Limb (tissue), 2 donors: ENCODE data around the gene RYR1.
"Not testable (repeated sequence)": the region's sequence is repeated elsewhere in the genome, so short reads cannot be mapped to it uniquely, and the experiment has no call there.

Experiments used
- DNase-seq, 2 donors: peaks; one replicate each; pipeline ENCODE4 v3.0.0-alpha.2; 2016; ENCODE audit errors: extremely low spot score in 2 of 2

Gene RYR1

DNA sequence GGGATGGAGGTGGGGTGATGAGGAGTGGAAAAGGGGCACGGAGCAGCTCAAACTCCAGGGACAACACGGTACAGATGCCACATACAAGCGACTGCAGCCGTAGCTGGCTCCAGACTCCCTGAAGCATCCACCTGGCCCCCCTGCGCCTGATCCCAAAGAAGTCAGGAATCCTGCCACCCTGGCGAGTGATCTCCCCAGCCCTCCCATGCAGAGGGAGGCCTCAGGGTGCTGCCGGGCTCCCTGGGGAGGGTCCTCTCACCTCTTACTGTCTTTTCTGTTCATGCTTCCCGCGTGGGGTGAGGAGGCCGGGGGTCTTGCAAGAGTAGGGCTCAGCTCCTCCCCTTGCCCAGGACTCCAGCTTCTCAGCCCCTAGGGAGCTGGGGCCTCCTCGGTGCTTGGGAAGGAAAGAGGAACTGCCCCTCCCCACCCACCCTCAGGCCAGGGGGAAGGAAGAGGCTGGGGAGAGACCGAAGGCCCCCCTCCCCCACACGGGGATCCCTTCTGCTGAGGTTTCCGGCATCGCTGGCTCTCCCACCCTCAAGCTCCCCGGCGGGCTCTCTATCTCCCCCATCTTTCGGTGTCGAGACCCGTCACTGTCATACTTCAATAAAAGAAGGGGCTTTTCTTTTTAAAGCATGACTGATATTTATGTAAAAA, 7.6 kb upstream of the RYR1 start, which contains the start of gene RASGRP4:
RASGRP4 (minus strand) TSS at position 410 of the 657 bp plus-strand sequence; CDS start at position 282, 128 bp downstream.
- no peak for DNase-seq

DNA sequence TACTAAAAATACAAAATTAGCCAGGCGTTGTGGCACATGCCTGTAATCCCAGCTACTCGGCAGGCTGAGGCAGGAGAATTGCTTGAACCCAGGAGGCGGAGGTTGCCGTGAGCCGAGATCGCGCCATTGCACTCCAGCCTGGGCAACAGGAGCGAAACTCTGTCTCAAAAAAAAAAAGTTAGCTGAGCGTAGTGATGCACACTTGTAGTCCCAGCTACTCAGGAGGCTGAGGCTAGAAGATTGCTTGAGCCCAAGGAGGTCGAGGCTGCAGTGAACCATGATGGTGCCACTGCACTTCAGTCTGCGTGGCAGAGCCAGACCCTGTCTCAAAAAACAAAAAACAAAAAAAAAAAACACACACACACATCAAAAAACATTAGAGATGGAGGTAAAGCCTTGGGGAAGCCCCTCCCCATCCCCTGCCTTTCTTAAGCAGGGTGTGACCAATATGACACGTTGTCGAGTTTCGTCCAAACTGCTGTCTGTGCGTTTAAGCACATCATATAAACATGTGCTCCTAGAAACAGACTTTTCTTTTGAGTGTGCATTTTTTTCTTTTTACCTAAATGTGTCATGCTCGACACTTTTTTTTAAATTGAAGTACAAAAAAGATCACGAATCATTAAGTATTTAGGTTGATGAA, 6.3 kb upstream of the RYR1 start:
- not testable (repeated sequence) for DNase-seq

DNA sequence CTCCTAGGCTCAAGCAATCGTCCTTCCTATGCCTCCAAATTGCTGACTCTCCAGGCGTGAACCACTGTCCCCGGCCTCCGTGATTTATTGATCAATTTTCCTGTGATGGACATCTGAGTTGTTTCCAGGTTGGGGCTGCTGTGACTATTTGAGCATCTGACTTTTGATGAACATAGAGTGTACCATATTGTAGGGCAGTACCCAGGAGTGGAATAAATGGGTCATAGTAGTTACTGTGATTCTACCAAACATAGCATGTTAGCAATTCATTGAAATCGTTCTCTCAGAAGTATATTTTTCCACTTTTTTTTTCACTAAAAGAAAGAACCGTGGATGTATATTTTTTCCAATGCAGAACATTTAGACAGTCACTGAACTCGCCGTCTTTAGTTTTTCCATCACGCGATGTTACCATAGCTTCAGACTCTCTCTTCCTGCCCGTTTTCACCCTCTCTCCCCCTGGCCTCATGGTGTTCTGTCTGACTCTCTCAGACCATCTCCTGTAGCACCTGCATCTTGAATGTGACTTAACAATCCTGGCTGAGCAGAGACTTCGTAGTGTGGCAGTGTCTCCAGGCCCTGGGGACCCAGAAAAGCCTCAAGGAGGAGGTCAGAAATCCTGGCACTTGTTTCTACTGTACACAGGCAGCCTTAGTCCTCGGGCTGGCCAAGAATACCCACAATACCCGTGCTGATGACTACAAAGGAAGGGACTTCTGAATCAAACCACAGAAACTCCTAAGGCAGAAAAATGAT, 4.3 kb upstream of the RYR1 start:
- DNase-seq, result no peak

DNA sequence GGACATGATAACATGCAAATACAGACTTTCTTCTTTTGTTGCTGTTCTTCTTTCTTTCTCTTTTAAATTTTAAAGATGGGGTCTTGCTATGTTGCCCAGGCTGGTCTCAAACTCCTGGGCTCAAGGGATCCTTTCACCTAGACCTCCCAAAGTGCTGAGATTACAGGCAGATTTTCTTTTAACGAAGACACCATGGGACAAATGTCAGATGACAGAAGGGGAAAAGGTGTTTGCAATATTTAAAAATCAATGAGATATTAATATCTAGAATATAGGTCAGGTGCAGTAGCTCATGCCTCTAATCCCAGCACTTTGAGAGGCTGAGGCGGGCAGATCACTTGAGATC, 3.7 kb upstream of the RYR1 start:
- no peak for DNase-seq

DNA sequence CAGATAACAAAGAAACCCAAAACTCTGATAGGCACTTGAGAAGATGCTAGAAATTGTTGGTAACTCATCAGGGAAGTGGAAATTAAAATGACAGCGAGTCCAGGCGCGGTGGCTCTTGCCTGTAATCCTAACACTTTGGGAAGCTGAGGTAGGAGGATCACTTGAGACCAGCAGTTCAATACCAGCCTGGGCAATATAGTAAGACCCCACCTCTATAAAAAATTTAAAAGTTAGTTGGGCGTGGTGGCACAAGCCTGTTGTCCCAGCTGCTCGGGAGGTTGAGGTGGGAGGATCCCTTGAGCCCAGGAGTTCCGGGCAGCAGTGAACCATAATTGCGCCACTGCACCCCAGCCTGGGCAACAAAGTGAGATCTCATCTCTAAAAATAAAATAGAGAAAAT, 2.6 kb upstream of the RYR1 start:
- DNase-seq, result no peak

DNA sequence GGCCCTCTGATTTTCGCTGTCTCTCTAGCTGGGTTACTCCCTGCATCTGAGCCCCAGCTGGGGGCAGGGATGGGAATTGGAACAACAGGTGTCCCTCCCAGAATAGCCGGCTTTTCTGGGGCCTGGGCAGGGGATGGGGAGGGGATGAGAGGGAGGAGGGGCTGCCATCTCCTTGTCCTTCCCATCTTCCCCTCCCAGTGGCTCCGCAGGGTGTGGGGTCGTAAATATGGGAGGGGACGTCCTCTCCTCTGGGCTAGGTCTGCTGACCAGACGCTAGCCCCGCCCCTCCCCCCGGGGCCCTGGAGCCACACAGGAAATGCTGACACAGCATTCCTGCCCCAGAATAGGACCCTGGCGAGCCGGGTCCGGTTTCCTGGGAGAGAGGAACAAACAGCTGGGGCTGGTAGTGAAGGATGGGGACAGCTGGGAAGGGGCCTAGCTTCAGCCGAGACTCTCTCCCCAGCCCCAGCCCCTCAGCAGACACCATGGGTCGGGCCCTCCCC, 1.1 kb downstream of the RYR1 start:
- peak; percentile 77 to 78 for DNase-seq

DNA sequence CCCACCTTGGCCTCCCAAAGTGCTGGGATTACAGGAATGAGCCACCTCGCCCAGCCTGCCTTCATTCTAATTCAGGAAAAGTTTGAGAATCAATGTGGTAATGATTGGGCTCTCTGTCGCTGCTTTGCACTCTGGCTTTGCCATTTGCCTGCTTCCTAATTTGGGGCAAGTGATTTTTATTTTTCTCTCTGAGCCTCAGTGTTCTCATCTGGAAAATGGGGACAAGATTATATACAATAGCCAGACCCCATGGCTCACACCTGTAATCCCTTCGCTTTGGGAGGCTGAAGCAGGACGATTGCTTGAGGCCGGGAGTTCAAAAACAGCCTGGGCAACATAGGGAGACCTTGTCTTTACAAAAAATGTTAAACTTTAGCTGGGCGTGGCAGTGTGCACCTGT, 3.8 kb downstream of the RYR1 start:
- DNase-seq, result no peak

DNA sequence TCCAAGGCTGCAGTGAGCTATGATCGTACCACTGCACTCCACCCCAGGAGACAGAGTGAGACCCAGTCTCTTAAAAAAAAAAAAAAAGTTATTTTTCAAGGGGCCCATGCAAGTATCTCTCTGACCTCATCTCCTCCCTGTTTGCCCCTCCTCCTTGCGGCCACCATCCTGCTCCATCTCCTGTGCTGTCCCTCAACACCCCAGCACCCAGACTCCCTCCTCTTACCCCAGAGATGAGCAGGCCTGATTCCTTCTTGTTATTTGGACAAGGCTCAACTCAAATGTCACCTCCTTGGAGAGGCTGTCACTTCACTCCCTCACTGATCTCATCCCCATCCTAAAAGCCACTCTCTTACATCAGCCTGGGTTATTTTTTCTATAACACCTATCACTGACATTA, 4.4 kb downstream of the RYR1 start:
- no peak for DNase-seq

DNA sequence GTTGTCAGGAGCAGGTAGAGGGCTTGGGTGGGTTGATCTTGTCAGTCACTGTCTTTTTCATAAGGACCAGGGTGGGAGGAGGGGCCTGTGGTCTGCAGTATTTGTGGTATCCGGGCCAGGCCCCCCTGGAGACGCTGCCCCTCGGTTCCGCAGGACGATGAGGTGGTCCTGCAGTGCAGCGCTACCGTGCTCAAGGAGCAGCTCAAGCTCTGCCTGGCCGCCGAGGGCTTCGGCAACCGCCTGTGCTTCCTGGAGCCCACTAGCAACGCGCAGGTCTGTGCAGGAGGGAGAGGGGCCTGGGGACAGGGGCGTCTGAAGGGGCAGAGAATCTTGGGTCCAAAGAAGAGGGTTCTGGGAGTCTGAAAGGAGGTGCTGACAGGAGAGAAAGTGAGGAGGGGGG, 7.1 kb downstream of the RYR1 start:
- no peak for DNase-seq

DNA sequence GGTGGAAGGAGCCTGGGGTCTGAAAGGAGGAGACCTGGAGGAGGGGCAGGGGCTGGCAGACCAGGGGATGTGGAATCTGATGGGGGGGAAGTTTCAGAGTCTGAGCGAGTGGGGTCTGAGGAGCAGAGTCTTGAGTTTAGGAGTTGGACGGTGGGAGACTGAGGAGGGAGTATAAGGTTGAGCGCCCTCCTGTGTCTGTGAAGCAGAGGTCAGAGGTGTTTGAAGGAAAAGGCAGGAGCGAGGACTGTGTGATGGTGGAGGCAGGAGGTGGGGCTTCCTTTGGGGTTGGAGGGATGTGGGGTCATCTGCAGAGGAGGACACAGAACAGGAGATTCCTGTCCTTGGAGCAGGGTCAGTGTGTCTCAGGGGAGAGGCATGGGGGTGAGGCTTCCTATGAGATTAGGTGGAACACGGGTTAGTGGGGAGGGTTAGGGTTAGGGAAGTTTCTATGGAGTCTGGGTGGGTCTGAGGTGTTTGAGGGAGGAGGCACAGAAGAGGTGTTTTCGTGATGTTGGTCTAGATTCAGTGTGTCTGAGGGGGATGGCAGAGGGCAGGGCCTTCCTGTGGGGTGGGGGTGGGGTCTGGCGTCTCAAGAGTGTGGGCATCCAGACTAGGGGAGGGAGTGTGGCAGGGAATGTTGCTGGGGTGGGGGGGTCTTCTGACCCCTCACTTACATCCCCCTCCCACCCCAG, 8.3 kb downstream of the RYR1 start:
- no peak for DNase-seq

DNA sequence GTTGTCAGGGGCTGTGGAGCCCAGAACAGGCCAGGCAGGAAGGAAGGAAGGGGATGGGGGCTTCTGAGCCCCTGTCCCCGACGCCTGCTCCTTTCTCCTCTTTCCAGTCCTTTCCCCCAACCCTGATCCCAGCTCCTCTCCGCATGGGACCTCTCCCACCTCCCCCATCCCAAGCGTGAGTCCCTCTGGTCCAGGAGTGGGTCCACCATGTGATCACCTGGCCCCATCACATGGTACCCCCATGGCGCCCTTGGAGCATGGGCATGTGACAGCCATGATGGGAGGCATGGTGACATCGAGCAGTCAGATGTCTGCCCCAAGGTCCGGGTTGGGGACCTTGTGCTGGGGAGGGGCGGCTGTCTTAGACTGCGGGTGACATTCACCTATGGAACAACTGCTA, 9.2 kb downstream of the RYR1 start:
- no peak for DNase-seq

DNA sequence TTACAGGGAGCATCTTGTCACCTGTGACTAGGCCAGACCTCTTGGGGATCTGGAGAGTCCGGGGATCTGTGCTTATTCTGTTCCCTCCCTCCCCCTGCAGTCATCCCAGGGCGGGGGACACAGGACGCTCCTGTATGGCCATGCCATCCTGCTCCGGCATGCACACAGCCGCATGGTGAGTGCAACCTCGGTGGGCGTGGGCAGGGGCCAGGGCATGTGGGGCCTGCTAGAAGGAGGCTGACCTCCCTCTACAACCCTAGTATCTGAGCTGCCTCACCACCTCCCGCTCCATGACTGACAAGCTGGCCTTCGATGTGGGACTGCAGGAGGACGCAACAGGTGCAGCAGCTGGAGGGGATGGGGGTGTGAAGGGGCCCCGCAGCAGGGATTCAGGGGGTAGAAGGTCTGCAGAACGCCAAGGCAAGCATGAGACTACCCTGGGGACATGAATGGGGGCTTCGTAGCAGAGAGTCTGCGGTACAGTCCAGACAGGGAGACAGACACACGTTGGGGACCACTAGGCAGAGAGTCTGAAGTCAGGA, 10.0 kb downstream of the RYR1 start:
- DNase-seq, result no peak

DNA sequence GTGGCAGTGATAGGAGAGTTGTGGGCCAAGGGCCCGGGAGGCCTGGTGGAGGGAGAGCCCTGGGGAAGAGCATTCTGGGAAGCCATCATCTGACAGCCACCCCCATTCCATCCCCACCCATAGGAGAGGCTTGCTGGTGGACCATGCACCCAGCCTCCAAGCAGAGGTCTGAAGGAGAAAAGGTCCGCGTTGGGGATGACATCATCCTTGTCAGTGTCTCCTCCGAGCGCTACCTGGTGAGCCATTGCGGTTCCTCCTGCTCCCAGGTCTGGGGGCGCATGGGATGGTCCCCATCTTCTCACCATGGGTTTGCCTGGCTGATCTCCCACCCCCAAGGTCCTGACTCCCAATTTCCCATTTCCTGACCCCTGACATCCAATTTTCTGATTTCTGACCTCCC, 10.5 kb downstream of the RYR1 start:
- DNase-seq, result no peak

DNA sequence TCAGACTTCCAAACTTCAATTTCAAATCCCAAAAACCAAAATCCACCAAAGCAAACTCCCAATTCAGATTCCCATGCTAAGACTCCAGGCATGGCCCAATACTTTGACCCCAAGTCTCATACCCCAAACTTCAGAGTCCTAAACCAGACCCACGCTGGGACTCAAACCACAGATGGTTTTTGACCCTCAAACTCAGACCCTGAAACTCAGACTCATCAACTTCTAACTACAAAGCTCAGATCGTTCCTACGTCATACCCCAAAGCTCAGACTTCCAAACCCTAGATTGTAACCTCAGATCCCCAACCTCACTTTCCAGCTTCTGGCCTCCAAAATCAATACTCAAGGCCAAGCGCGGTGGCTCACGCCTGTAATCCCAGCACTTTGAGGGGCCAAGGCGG, 11.9 kb downstream of the RYR1 start:
- no peak for DNase-seq

DNA sequence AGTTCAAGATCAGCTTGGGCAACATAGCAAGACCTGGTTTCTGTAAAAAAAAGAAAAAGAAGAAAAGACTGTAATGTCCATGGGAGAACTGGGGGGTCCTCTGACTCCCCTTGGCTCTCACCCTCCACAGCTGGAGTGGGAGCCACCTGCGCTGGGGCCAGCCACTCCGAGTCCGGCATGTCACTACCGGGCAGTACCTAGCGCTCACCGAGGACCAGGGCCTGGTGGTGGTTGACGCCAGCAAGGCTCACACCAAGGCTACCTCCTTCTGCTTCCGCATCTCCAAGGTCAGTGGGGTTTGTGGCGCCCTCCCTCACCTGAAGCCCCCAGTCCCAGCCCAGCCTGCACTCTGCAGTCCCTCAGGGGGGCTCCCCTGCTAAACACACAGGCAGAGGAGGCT, 14.7 kb downstream of the RYR1 start:
- no peak for DNase-seq

DNA sequence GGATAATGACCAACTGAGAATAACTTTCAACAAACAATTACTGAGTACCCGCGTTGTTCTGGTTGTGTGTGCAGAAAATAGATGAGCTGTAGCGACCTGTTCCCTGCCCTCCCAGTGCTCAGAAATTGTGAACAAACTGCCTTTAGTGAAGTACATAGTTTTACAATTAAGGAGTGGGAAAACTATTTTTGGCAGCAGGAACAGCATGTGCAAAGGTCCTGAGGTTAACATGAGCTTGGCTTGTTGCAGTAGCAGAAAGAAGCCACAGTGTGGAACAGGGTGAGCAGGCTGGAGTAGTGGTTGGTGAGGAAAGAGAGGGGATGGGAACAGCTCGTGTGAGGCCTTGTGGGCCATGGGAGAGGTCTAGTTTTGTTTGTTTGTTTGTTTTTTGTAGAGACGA, 16.0 kb downstream of the RYR1 start:
- DNase-seq, result no peak

DNA sequence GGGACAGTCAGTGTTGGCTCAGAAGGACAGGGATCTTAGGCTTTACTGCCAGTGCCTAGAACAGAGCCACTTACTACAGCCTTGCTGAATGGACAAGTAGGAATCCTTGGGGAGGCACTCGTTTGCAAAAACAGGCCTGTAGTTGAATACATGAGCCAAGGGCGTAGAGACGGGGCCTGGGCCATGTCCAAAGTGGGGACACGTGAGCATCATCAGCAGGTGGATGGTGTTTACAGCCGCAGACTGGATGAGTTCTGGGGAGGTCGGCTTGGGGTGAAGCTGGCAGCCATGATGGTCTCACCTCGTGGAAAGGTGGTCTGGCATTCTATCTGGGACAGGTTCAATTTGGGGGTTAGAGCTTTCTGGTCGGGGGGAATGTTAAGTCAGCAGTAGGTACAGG, 17.5 kb downstream of the RYR1 start:
- no peak for DNase-seq

DNA sequence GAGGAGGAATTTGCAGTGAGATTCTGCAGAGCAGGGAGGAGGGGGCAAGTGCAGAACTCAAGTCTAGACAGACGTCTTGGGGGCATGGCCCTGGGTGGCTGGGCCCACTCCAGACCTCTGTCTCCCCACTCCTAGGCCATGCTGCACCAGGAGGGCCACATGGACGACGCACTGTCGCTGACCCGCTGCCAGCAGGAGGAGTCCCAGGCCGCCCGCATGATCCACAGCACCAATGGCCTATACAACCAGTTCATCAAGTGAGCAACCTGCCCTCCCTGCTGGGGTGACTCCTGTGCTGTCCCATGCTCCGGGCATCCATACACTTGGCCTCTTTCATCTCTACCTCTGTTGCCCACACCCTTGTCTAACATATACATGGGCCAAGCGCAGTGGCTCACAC, 18.1 kb downstream of the RYR1 start:
- no peak for DNase-seq

DNA sequence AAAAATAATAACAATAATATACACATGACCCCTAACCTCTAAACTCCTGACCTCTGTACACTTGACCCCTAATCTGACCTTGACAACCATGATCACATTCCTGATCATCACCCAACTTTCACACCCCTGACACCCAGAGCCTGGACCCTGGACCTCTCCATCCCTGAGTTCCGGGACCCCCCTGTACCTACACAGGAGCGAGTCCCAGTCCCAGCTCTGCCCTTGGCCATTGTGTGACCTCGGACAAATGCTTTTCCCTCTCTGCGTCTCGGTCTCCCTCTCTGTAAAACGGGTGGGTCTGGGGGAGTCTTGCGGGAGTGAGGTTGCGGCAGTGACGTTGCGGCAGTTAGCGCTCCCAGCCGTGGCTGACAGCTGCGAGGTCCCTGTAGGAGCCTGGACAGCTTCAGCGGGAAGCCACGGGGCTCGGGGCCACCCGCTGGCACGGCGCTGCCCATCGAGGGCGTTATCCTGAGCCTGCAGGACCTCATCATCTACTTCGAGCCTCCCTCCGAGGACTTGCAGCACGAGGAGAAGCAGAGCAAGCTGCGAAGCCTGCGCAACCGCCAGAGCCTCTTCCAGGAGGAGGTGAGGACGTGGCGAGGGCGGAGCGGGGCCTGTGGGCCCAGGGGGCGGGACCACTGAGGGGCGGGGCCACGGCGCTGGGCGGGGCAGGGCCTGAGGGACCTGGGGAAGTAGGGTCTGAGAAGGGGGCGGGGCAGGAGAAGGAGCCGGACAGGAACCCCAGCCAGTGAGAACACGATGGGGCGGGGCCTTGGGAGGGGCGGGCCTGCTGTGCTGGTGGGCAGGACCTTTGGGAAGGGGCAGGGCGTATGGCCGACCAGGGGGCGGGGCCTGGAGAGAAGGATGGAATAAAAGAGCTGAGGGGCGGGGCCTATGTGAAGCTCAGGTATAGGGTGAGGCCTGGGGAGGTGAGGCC, 19.2 kb downstream of the RYR1 start:
- no peak for DNase-seq

DNA sequence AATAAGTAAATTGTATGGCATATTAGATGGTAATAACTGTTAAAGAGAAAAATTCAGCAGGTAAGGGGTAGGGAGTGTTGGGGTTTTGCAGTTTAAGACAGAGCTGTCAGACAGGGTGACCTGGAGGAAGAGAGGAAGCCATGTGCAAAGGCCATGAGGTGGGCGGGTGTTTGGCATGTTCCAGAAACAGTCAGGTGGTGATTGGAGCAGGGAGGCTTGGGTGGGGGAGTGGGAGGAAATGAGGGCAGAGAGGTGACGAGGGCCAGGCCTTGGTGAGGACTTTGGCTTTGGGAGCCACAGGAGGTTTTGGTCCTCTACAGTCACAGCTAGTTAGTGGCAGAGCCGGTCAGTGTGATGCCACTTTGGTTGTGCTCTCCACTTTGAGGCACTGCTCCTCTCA, 20.1 kb downstream of the RYR1 start:
- no peak for DNase-seq

DNA sequence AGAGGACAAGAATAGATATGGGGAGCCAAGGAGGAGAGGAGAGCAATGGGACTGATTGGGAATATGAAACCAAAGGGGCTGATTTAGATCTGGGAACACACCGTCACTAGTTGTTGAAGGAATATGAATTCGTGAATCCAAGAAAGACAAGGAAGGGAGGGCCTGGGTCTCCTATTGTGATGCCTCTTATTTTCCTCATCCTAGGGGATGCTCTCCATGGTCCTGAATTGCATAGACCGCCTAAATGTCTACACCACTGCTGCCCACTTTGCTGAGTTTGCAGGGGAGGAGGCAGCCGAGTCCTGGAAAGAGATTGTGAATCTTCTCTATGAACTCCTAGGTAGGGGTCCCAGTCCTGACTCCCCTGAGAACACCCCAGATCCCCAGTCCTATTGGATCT, 21.5 kb downstream of the RYR1 start:
- DNase-seq, result no peak
